Progenitor cell of endocrine pancreas (in vitro differentiated cells): ENCODE measurements around the gene PPP1R8. TPM values are rescaled to one million over a fixed set of nuclear protein-coding genes. Genes with fewer than 3 reads are reported as not detected.
"Not testable (repeated sequence)": the region's sequence is repeated elsewhere in the genome, so short reads cannot be mapped to it uniquely, and the experiment has no call there.

ENCODE experiments used
- DNase-seq: peaks from one replicate; pipeline ENCODE4 v3.0.0; 2021; ENCODE audit warnings: low spot score; ENCODE audit not compliant: unreplicated experiment
- H3K27ac Mint-ChIP-seq: 2 replicates; pipeline ENCODE4 v1.8.0; 2021; ENCODE audit warnings: mild to moderate bottlenecking, moderate library complexity, mixed read lengths
- H3K27me3 Mint-ChIP-seq: 2 replicates; pipeline ENCODE4 v1.8.0; 2021; ENCODE audit warnings: mixed read lengths
- H3K36me3 Mint-ChIP-seq: 2 replicates; pipeline ENCODE4 v1.8.0; 2022; ENCODE audit warnings: mixed read lengths; ENCODE audit not compliant: insufficient read depth
- H3K4me1 Mint-ChIP-seq: 2 replicates; pipeline ENCODE4 v1.8.0; 2021; ENCODE audit warnings: low read depth, mixed read lengths
- H3K4me3 Mint-ChIP-seq: 2 replicates; pipeline ENCODE4 v1.8.0; 2021; ENCODE audit warnings: low read depth, mild to moderate bottlenecking, moderate library complexity, mixed read lengths
- H3K9me3 Mint-ChIP-seq: 2 replicates; pipeline ENCODE4 v1.8.0; 2021; ENCODE audit warnings: low read depth, mixed read lengths
- total RNA-seq: library from RNA; stranded (reverse); gene quantifications from 2 replicates; pipeline ENCODE4 v1.2.1, GENCODE V29; 2021
- TF ChIP-seq, protein P1 (sequence below): fragments of 200-600 bp; sonication (generic); IDR thresholded peaks from one replicate; pipeline ENCODE4 v1.5.0; 2021; ENCODE audit warnings: antibody characterized with exemption, mild to moderate bottlenecking; ENCODE audit not compliant: unreplicated experiment

PPP1R8 gene
- total RNA-seq, 1 donor from 2014 or later: 52.5 TPM

DNA sequence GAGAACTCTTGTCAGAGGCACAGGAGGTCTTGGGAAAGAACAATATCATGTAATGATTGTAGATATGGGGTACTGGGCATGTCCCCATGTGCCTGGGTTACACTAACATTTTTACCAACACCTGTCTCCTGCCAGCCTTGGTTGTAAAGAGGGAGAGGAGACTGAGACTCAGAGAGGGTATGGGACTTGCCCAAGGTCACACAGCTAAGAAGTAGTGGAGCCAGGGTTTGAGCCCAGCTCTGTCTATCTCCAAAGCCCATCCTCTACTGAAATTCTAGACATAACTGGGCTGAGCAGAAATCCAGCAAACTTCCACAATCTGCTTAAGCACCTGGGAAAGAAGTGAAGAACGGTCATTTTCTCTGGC lies 39.1 kb downstream of the PPP1R8 start:
- Mint-ChIP-seq H3K27ac (no peak overlapping the region), H3K4me1 (peaks cover 10% of the 10 kb centered on the region), H3K9me3 (no peaks in the 10 kb centered on the region)

DNA sequence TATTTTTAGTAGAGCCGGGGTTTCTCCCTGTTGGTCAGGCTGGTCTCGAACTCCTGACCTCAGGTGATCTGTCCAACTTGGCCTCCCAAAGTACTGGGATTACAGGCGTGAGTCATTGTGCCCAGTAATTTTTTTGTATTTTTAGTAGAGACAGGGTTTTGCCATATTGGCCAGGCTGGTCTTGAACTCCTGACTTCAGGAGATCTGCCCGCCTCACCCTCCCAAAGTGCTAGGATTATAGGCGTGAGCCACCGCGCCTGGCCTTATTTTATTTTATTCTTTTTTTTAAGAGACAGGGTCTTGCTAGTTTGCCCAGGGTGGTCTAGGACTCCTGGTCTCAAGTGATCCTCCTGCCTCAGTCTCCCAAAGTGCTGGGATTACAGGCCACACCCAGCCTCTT lies 40.5 kb downstream of the PPP1R8 start:
- not testable (repeated sequence) for H3K27ac Mint-ChIP-seq, DNase-seq, H3K4me1 Mint-ChIP-seq, H3K36me3 Mint-ChIP-seq, H3K9me3 Mint-ChIP-seq, H3K4me3 Mint-ChIP-seq
- H3K27me3 Mint-ChIP-seq: peaks cover 12% of the 10 kb centered on the region

More for the DNA sequence above, 39.1 kb downstream of the PPP1R8 start:
- Mint-ChIP-seq H3K27me3 (peaks cover 12% of the 10 kb centered on the region), H3K4me3 (no peak overlapping the region), H3K36me3 (no peaks in the 10 kb centered on the region)
- TF ChIP-seq, protein P1, sequence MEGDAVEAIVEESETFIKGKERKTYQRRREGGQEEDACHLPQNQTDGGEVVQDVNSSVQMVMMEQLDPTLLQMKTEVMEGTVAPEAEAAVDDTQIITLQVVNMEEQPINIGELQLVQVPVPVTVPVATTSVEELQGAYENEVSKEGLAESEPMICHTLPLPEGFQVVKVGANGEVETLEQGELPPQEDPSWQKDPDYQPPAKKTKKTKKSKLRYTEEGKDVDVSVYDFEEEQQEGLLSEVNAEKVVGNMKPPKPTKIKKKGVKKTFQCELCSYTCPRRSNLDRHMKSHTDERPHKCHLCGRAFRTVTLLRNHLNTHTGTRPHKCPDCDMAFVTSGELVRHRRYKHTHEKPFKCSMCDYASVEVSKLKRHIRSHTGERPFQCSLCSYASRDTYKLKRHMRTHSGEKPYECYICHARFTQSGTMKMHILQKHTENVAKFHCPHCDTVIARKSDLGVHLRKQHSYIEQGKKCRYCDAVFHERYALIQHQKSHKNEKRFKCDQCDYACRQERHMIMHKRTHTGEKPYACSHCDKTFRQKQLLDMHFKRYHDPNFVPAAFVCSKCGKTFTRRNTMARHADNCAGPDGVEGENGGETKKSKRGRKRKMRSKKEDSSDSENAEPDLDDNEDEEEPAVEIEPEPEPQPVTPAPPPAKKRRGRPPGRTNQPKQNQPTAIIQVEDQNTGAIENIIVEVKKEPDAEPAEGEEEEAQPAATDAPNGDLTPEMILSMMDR: no peak
- DNase-seq: no peak

DNA sequence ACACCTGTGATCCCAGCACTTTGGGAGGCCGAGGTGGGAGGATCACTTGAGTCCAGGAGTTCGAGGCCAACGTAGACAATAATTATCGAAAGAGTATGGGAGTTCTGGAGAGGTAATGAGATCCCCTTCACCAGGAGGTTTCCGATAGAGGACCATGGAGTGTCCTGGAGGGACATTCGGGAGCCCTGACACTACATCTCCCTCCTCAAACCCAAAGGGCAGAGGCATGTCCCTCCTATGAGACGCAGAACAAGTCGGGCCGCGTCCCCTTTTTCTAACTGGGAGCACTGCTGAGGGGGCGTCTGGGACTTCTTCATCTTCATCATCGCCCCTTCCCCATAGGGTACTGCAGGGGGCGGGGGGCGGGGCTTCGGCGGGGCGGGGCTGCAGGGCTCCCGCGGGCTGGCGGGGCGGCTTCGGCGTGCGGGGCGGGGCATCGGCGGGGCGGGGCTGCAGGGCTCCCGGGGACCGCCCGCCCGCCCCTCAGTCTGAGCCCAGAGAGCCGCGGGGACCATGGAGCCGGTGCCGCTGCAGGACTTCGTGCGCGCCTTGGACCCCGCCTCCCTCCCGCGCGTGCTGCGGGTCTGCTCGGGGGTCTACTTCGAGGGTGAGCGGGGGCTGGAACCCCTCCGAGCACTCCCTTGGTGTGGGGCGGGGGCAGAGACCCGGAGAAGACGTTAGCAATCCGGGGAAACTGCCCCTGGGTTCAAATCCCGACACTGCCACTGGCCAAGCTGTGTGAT lies 41.6 kb downstream of the PPP1R8 start, which contains the start of gene THEMIS2:
Gene THEMIS2 (plus strand): TSS at position 486 of the 743 bp plus-strand sequence. CDS start 28 bp downstream, at position 514.
- Mint-ChIP-seq H3K36me3 (no peaks in the 10 kb centered on the region), H3K9me3 (no peaks in the 10 kb centered on the region), H3K27ac (peak within 1 kb of the TSS; percentile 31), H3K4me1 (peaks cover 6% of the 10 kb centered on the region), H3K27me3 (peaks cover 12% of the 10 kb centered on the region), H3K4me3 (peak within 1 kb of the TSS; percentile 74)
- TF ChIP-seq, protein P1: no peak
- DNase-seq: peak; percentile 41

DNA sequence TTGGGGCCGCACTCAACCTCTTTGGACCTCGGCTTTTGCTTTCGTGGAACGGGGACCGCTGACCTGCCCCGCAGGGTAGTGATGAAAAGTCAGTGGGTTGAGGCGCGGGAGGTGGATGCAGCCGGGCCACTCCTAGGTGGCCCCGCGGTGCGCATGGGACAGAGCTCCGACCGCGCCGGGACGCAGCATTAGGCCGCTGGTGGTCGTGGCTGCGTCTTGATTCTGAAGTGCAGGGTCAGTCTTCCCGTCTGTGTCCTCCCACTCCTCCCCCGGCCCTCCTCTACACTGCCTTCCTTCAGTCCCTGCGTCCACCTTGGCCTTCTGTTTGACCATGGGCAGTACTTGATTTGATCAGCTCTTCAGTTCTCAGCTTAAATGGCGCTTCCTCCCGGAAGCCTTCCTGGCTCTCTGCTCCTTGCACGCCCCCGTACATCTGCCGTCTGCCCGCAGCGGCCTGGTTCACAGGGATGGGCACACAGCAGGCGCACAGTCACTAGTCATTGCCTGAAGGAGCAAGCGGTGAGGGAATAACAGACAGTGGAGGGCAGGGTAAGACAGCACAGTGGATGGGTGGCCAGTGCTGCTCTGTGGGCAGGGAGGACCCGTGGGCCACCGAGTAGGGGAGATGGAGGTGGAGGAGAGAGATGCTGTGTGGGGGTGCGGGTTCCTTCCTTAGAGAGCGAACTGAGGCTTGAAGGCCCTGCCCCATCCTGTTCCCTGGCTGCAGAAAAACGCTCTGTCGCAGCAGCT lies 42.4 kb downstream of the PPP1R8 start:
- H3K4me3 Mint-ChIP-seq: peak overlapping the region; percentile 74
- peaks cover 12% of the 10 kb centered on the region for H3K27me3 Mint-ChIP-seq
- no peaks in the 10 kb centered on the region for H3K9me3 Mint-ChIP-seq
- TF ChIP-seq, protein P1: no peak
- H3K4me1 Mint-ChIP-seq: peaks cover 3% of the 10 kb centered on the region
- DNase-seq: no peak
- H3K27ac Mint-ChIP-seq: no peak overlapping the region
- no peaks in the 10 kb centered on the region for H3K36me3 Mint-ChIP-seq

DNA sequence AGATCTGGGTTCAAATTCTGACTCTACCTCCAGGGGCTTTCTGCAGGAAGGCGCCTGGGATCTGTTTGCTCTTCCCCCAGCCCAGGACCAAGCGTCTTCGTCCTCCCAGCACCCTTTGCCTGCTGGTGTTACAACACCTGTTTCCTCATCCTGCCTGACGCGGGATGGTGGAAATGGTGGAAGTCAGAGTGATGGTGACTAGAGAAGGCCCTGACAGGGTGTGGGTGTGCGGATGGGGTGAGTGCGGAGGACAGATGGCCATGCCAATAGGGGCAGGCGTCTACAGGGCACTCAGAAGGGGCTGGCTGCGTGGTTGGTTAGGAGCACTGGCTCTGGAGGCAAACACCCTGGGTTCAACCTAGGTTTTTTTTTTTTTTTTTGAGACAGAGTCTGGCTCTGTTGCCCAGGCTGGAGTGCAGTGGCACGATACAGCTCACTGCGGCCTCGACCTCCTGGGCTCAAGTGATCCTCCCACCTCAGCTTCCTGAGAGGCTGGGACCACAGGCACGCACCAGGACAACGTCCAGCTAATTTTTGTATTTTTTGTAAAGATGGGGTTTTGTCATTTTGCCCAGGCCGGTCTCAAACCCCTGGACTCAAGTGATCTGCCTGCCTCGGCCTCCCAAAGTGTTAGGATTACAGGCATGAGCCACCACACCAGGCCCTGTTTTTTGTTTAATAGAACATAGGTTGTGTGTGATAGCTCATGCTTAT lies 43.2 kb downstream of the PPP1R8 start:
- no peak overlapping the region for H3K4me3 Mint-ChIP-seq
- H3K9me3 Mint-ChIP-seq: no peaks in the 10 kb centered on the region
- H3K4me1 Mint-ChIP-seq: peaks cover 3% of the 10 kb centered on the region
- TF ChIP-seq, protein P1: no peak
- no peak for DNase-seq
- H3K27me3 Mint-ChIP-seq: peaks cover 12% of the 10 kb centered on the region
- H3K36me3 Mint-ChIP-seq: no peaks in the 10 kb centered on the region
- H3K27ac Mint-ChIP-seq: no peak overlapping the region
